Measurements from ENCODE around the gene ARL6IP5. TPM values are rescaled to one million over a fixed set of nuclear protein-coding genes. Genes with fewer than 3 reads are reported as not detected.

ARL6IP5 gene
- total RNA-seq, 2 experiments from 2014 or later = 147 to 150 TPM

Small RNA genes lying within 50 kb of the gene (microRNA-seq; reads per million reads assigned to microRNA genes)
- 26.7 reads per million, percentile 33 among the genes with 10 or more reads in this experiment for gene MIR3136

Other genes starting within 250 kb of the ARL6IP5 start
- gene TAFA4, start 152.4 kb upstream of the ARL6IP5 start, total RNA-seq = not detected
- gene EOGT, start 71.3 kb upstream of the ARL6IP5 start, total RNA-seq = 10 to 100 TPM; 14.7 to 15.3 TPM
- gene TMF1, start 32.6 kb upstream of the ARL6IP5 start, total RNA-seq = 10 to 100 TPM; 53.5 to 55.2 TPM
- gene UBA3, start 4.6 kb upstream of the ARL6IP5 start, total RNA-seq = 100 to 1,000 TPM in 1 of 2 experiments, 10 to 100 TPM in 1; 91.2 to 102 TPM
- not detected for gene LMOD3, start 37.7 kb downstream of the ARL6IP5 start, total RNA-seq